ENCODE data around the gene TUBB4A.

GRCh38 chr19:6465006-6465405 is 37.1 kb downstream of the TUBB4A start:
- TF ChIP-seq EZH2 (IDR thresholded peaks at IDR 0.05; ENCODE audit: insufficient read depth, poor library complexity, severe bottlenecking) (no peak), EZH2phosphoT487 (IDR thresholded peaks at IDR 0.05; ENCODE audit: insufficient read depth, low read depth) (no peak)

All from GM23248 (cell line).